Heart right ventricle (tissue), 16 donors: ENCODE data around the gene ZNF584. TPM values are rescaled to one million over a fixed set of nuclear protein-coding genes. Genes with fewer than 3 reads are reported as not detected.

Experiments
- ATAC-seq, 8 donors: fragments of 200-7000 bp; cut with Tn5 transposase; one replicate each; pipeline ENCODE4 v1.9.1; 2020; ENCODE audit warnings: mild to moderate bottlenecking in 8 of 8, moderate library complexity in 8 of 8, moderate number of reproducible peaks in 1 of 8
- DNase-seq, 2 donors: peaks; one replicate each; pipeline ENCODE4 v3.0.0-alpha.2; 2020
- H3K27ac ChIP-seq, 10 donors: fragments of 200-600 bp; sonication (generic) in 2 of 10; one replicate each; pipeline versions ENCODE4 v1.5.0 to v1.8.0; 2020 to 2022; ENCODE audit warnings: mild to moderate bottlenecking in 3 of 10
- H3K27me3 ChIP-seq, 7 donors: fragments of 200-600 bp; one replicate each; pipeline ENCODE4 v1.8.0; 2021 to 2022; ENCODE audit warnings: mild to moderate bottlenecking in 2 of 7
- H3K36me3 ChIP-seq, 9 donors: fragments of 200-600 bp; sonication (generic) in 1 of 9; one replicate each; pipeline versions ENCODE4 v1.5.0 to v1.8.0; 2020 to 2022; ENCODE audit warnings: mild to moderate bottlenecking in 2 of 9
- H3K4me1 ChIP-seq, 9 donors: fragments of 200-600 bp; sonication (generic) in 1 of 9; one replicate each; pipeline versions ENCODE4 v1.5.0 to v1.8.0; 2020 to 2022; ENCODE audit warnings: mild to moderate bottlenecking in 4 of 9
- H3K4me3 ChIP-seq, 10 donors: fragments of 200-600 bp; sonication (generic) in 2 of 10; one replicate each; pipeline versions ENCODE4 v1.5.0 to v1.8.0; 2020 to 2022; ENCODE audit warnings: mild to moderate bottlenecking in 7 of 10, moderate library complexity in 2 of 10
- H3K9me3 ChIP-seq, 11 donors: fragments of 200-600 bp in 10 of 11; sonication (generic) in 2 of 11; one replicate each; pipeline versions ENCODE4 v1.5.0 to v1.8.0; 2013 to 2022; ENCODE audit warnings: mild to moderate bottlenecking in 2 of 11, control low read depth in 1 of 11, moderate library complexity in 1 of 11
- WGBS, 2 donors: extraction: QIAGEN DNeasy Blood & Tissue Kit; methylation state at CpG; one replicate each; pipeline ENCODE4 v1.1.7; 2013; ENCODE audit warnings: inconsistent platforms in 1 of 2; 5-methylcytosine and 5-hydroxymethylcytosine counted together
- intact Hi-C, 10 donors: fragments of 100-400 bp; cut with DNase I; formaldehyde crosslinking; loops; one replicate each; pipeline versions ENCODE4 v1.11.1 to v1.14.2; 2022
- polyA plus RNA-seq, 2 donors: library from polyadenylated mRNA; stranded (reverse); fragments of 200-250 nt; gene quantifications; one replicate each; pipeline ENCODE4 v1.2.3, GENCODE V29; 2013
- total RNA-seq, 10 donors: library from RNA; stranded (reverse); fragmentation: NEBNext Ultra II Directional in 3 of 10; extraction: Animal tissue kit (Norgen Biotek cat#: 25700) in 3 of 10; gene quantifications; one replicate each; pipeline versions ENCODE4 v1.2.1 to v1.2.4, GENCODE V29; 2021 to 2023
- TF ChIP-seq, protein P1 (sequence below), 9 donors: fragments of 200-600 bp; sonication (generic) in 2 of 9; IDR thresholded peaks; one replicate each; pipeline versions ENCODE4 v1.5.0 to v1.8.0; 2021 to 2022; ENCODE audit warnings: antibody characterized with exemption in 9 of 9, mild to moderate bottlenecking in 5 of 9, moderate library complexity in 1 of 9
- donor health status: Arrhythmogenic right ventricular cardiomyopathy.
- donor health status: ischemic (EF 13 %, LVEDD 7.1; RV severe dilation, severe dysfunction).
- donor health status: healthy with polysubstance abuse.
- donor health status: DM: no; HTN: yes; CAD: no.
- donor health status: DM: no; HTN: no; CAD: no.
- donor health status: ischemic (EF 25% LVEDD 6.9; RV normal size, moderate dysfunction).
- donor health status: ischemic (EF 25% LVEDD 5.7; RV mildly dilated, moderate dysfunction).
- donor health status: healthy.
- donor health status: DM: yes; HTN: yes; CAD: no.
- donor health status: Ischemic cardiomyopathy.
- donor health status: ischemic (EF 35%, LVEDD 5.7; RV mildly dilated, moderate dysfunction).
- donor health status: nonischemic (EF 11% LVEDD 7.7; RV severe dilation, severe dysfunction).
- donor health status: DM: yes; HTN: yes; CAD: no.
- donor health status: PGD.
- donor health status: ischemic (EF 29% LVEDD 5.4; RV normal size, mild dysfunction).
- donor health status: nonischemic (EF 23%, LVEDD 6.1; RV moderate dilation, normal function).

The ZNF584 gene
- total and polyA plus RNA-seq, 12 donors: 6.5 to 20.4 (median 16.7) TPM

DNA sequence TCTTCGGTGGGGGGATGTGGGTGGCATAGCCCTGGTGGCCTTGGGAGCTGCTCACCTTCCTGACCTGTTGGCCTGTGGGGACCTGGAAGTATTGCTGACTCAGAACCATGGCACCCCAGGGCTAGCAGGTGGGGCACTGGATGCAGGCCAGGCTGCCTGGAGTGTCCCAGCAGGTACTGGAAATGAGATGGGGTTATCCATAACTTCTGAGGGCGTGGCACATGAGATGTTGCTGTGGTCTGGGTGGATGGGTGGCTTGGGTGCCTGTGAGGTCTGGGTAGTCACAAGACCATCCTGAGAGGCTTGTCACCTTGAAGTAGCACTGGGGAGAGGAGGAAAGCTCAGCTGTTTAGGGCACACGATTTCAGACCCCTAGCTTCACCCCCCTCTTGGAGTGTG is 13.6 kb upstream of the ZNF584 start:
- TF ChIP-seq, protein P1, sequence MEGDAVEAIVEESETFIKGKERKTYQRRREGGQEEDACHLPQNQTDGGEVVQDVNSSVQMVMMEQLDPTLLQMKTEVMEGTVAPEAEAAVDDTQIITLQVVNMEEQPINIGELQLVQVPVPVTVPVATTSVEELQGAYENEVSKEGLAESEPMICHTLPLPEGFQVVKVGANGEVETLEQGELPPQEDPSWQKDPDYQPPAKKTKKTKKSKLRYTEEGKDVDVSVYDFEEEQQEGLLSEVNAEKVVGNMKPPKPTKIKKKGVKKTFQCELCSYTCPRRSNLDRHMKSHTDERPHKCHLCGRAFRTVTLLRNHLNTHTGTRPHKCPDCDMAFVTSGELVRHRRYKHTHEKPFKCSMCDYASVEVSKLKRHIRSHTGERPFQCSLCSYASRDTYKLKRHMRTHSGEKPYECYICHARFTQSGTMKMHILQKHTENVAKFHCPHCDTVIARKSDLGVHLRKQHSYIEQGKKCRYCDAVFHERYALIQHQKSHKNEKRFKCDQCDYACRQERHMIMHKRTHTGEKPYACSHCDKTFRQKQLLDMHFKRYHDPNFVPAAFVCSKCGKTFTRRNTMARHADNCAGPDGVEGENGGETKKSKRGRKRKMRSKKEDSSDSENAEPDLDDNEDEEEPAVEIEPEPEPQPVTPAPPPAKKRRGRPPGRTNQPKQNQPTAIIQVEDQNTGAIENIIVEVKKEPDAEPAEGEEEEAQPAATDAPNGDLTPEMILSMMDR (IDR thresholded peaks at IDR 0.05): no peak
- Histone ChIP-seq H3K36me3 (peaks cover 0 to 56% (median 42%) of the 10 kb centered on the region in 9 donors), H3K9me3 (no peaks in the 10 kb centered on the region), H3K4me3 (no peak overlapping the region), H3K4me1 (peaks cover 0 to 19% (median 4%) of the 10 kb centered on the region in 9 donors), H3K27ac (no peak overlapping the region), H3K27me3 (peaks cover 0 to 31% (median 23%) of the 10 kb centered on the region in 7 donors)
- peak in 2 of 8 donors; percentile 3 to 6 for ATAC-seq
- 67 to 70% methylated on average over 3 of the region's 3 CpGs for WGBS, 2 donors
- intact Hi-C loops: no loop called here
- DNase-seq: no peak

DNA sequence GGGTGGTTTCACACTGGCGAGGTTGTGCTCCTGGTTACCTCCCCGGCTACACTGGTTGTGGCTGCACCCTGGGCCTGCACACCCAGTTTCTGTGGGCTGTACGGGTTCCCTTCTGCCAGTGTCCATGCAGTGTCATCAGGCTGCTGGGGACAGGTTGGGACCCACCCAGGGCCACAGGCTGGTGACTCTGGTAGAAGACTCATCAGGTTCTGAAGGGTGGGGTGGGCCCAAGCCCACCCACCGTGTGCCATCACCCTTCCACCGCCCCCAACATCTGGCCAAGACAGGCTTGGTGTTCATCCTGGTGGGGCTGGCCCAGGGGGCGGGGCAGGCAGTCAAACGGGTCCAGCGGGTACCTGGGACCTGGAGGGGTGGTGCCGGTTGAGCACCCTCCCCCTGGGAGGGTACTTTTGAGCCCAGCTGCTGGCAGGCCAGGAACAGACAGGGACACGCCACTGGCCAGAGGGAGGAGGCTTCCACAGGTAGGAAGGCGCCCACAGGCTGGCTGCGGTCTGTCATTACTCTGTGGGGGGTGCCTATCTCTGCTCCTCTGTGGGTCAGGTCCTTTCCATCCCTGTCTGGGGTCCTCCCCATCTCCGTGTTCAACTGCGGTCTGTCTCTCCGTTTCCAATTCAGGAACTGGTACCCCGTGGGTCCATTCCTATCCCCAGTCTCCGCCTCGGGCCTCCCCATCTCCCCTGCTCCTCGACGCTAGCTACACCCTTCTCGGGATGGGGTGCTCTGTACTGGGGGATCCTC is 13.1 kb upstream of the ZNF584 start, which contains the start of gene RNF225:
TSS of gene RNF225 (plus strand) at position 437 of the 759 bp plus-strand sequence. CDS start 434 bp downstream, outside the sequence.
- Histone ChIP-seq H3K4me3 (peak within 1 kb of the TSS in 2 of 10 donors; percentile 10 to 51), H3K36me3 (peaks cover 0 to 51% (median 38%) of the 10 kb centered on the region in 9 donors), H3K27ac (peak within 1 kb of the TSS in 1 of 10 donors; percentile 52), H3K9me3 (no peaks in the 10 kb centered on the region), H3K27me3 (peaks cover 0 to 31% (median 23%) of the 10 kb centered on the region in 7 donors), H3K4me1 (peaks cover 2 to 18% (median 6%) of the 10 kb centered on the region in 9 donors)
- WGBS, 2 donors: 34 to 39% methylated on average over 21 of the region's 21 CpGs
- intact Hi-C loops: no loop called here
- peak in 5 of 8 donors; percentile 5 to 32 (median 18) for ATAC-seq
- DNase-seq: no peak
- TF ChIP-seq, protein P1 (IDR thresholded peaks at IDR 0.05): no peak

DNA sequence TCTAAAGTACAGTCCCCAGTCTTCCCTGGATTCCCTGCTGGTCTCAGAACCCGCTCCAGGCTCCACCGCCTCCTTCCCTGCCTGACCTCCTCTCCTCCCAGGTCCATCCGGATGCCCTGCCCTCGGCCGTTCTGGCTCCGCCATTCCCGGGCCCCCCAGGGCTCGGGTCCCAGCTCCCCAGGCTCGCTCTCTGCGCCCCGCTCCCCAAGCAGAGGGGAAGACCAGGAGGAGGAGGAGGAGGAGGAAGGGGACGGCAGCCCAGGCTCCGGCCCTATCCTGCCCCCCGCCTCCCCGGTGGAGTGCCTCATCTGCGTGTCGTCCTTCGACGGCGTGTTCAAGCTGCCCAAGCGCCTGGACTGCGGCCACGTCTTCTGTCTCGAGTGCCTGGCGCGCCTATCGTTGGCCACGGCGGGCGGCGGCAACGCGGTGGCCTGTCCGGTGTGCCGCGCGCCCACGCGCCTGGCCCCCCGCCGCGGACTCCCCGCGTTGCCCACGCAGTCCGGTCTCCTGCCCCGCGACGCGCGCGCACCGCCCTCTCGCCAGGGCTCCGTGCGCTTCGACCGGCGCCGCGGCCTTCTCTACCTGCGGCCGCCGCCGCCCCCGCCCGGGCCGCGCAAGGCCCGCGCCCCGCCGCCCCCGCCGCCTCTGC is 12.3 kb upstream of the ZNF584 start:
- Histone ChIP-seq H3K36me3 (peaks cover 0 to 43% (median 31%) of the 10 kb centered on the region in 9 donors), H3K27ac (peak overlapping the region in 1 of 10 donors; percentile 52), H3K27me3 (peaks cover 0 to 31% (median 23%) of the 10 kb centered on the region in 7 donors), H3K9me3 (no peaks in the 10 kb centered on the region), H3K4me3 (peak overlapping the region in 2 of 10 donors; percentile 10 to 51), H3K4me1 (peaks cover 7 to 18% (median 11%) of the 10 kb centered on the region in 9 donors)
- no peak for DNase-seq
- no peak for ATAC-seq
- WGBS, 2 donors: 2 to 3% methylated on average over 33 to 75 of the region's 75 CpGs
- TF ChIP-seq, protein P1 (IDR thresholded peaks at IDR 0.05): no peak
- intact Hi-C loops: no loop called here
